Esophagus squamous epithelium (tissue), 5 donors: ENCODE data around the gene MORC1. TPM values are rescaled to one million over a fixed set of nuclear protein-coding genes. Genes with fewer than 3 reads are reported as not detected.

Experiments used
- DNase-seq: peaks from one replicate; lab custom pipeline; 2025; lab: John Stamatoyannopoulos, UW
- H3K27ac ChIP-seq, 4 donors: fragments of 200-600 bp; sonication (generic); one replicate each; pipeline ENCODE4 v1.5.1; 2016 to 2019; ENCODE audit warnings: mild to moderate bottlenecking in 1 of 4
- H3K27me3 ChIP-seq, 4 donors: fragments of 200-600 bp; sonication (generic); 1 replicate in 3 of 4; 2 replicates in 1 of 4; pipeline versions ENCODE4 v1.5.1 to v1.6.0; 2017 to 2021; ENCODE audit warnings: antibody characterized with exemption in 1 of 4
- H3K36me3 ChIP-seq, 3 donors: fragments of 200-600 bp; sonication (generic); one replicate each; pipeline ENCODE4 v1.5.1; 2016 to 2019
- H3K4me1 ChIP-seq, 3 donors: fragments of 200-600 bp; sonication (generic); one replicate each; pipeline ENCODE4 v1.5.1; 2017 to 2019
- H3K4me3 ChIP-seq, 4 donors: fragments of 200-600 bp; sonication (generic); 1 replicate in 3 of 4; 2 replicates in 1 of 4; pipeline ENCODE4 v1.5.1; 2016 to 2019; ENCODE audit warnings: mild to moderate bottlenecking in 2 of 4, moderate library complexity in 1 of 4
- H3K9me3 ChIP-seq, 3 donors: fragments of 200-600 bp; sonication (generic); one replicate each; pipeline ENCODE4 v1.5.1; 2016 to 2019
- CTCF ChIP-seq, 6 experiments: fragments of 450-650 bp in 4 of 6; fragments of 200-600 bp in 2 of 6; sonication (generic) in 2 of 6; IDR thresholded peaks; one replicate each; pipeline ENCODE4 v1.5.1; 2016 to 2019; ENCODE audit warnings: antibody characterized with exemption in 6 of 6, mild to moderate bottlenecking in 4 of 6, moderate library complexity in 4 of 6
- POLR2A ChIP-seq, 4 donors: fragments of 450-650 bp; IDR thresholded peaks; one replicate each; pipeline ENCODE4 v1.6.1; 2017; ENCODE audit warnings: antibody characterized with exemption in 4 of 4, mild to moderate bottlenecking in 4 of 4, moderate library complexity in 3 of 4
- WGBS, 2 donors: methylation state at CpG; one replicate each; pipeline ENCODE4 v1.1.5; 2018; 5-methylcytosine and 5-hydroxymethylcytosine counted together
- intact Hi-C: fragments of 100-400 bp; cut with DNase I; formaldehyde crosslinking; loops from one replicate; pipeline ENCODE4 v1.15.0; 2022
- total RNA-seq, 4 donors: library from RNA; depleted of rRNA; stranded (reverse); fragments of >200 nt; gene quantifications; one replicate each; pipeline ENCODE4 v1.1.0, GENCODE V29; 2016
- donor health status: DM: yes; HTN: yes; CAD: no.

Gene MORC1
- total RNA-seq, 4 donors from 2014 or later, result not detected

- Histone ChIP-seq H3K4me3 (no peak overlapping the region), H3K4me1 (no peaks in the 10 kb centered on the region), H3K27me3 (no peaks in the 10 kb centered on the region), H3K9me3 (no peaks in the 10 kb centered on the region), H3K36me3 (no peaks in the 10 kb centered on the region), H3K27ac (no peak overlapping the region)
- 76 to 90% methylated on average over 1 of the region's 1 CpG for WGBS, 2 donors
- intact Hi-C loops, result no loop called here
- no peak for TF ChIP-seq CTCF (IDR thresholded peaks at IDR 0.05)
- no peak for DNase-seq
Observed at GRCh38 chr3:109035082-109035481, 82.9 kb downstream of the MORC1 start.

DNA sequence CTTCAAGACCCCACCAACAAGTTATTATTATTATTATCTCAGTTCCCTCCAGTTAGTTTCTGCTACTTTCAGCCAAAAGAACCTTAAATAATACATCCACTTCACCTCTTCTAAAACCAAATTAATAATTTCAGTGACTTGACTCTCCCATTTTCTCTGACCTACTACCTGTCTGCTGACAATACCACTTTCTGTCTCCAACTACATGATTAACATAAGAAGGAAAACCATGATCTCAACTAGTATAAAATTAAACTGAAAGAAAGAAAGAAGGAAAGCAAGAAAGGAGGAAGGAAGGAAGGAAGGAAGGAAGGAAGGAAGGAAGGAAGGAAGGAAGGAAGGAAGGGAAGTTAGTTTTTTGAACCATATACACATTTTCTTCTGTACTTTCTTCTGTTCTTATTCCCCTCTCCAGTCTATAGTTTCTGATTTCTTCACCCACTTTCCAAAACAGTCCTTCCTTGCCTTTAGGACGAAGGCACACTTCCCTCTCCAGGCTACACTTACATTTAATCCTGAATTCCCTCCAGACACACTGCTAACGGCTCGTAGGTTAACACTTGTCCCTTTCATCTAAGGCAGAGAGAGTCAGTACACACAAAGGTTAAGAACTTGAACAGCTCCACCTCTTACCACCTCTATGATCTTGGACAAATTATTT lies 84.8 kb downstream of the MORC1 start:
- Histone ChIP-seq H3K4me1 (no peaks in the 10 kb centered on the region), H3K27me3 (no peaks in the 10 kb centered on the region), H3K27ac (no peak overlapping the region), H3K36me3 (no peaks in the 10 kb centered on the region), H3K4me3 (no peak overlapping the region), H3K9me3 (no peaks in the 10 kb centered on the region)
- 22 to 68% methylated on average over 3 of the region's 3 CpGs for WGBS, 2 donors
- DNase-seq, result no peak
- intact Hi-C loops, result no loop called here
- TF ChIP-seq POLR2A (IDR thresholded peaks at IDR 0.05), result no peak
- no peak for TF ChIP-seq CTCF (IDR thresholded peaks at IDR 0.05)

GRCh38 chr3:109028753-109029152 lies 89.2 kb downstream of the MORC1 start:
- 78 to 86% methylated on average over 7 of the region's 7 CpGs for WGBS, 2 donors
- H3K4me1 ChIP-seq, result no peaks in the 10 kb centered on the region
- DNase-seq, result no peak
- H3K27me3 ChIP-seq, result no peaks in the 10 kb centered on the region
- no peaks in the 10 kb centered on the region for H3K36me3 ChIP-seq
- H3K27ac ChIP-seq, result no peak overlapping the region
- H3K9me3 ChIP-seq, result no peaks in the 10 kb centered on the region
- intact Hi-C loops, result no loop called here
- H3K4me3 ChIP-seq, result no peak overlapping the region
- TF ChIP-seq CTCF (IDR thresholded peaks at IDR 0.05) (no peak), POLR2A (IDR thresholded peaks at IDR 0.05) (no peak)

GRCh38 chr3:109026821-109027220 lies 91.1 kb downstream of the MORC1 start:
- intact Hi-C loops, result no loop called here
- no peaks in the 10 kb centered on the region for H3K36me3 ChIP-seq
- TF ChIP-seq CTCF (IDR thresholded peaks at IDR 0.05) (no peak), POLR2A (IDR thresholded peaks at IDR 0.05) (no peak)
- DNase-seq, result no peak
- no peaks in the 10 kb centered on the region for H3K9me3 ChIP-seq
- H3K4me3 ChIP-seq, result no peak overlapping the region
- no peaks in the 10 kb centered on the region for H3K27me3 ChIP-seq
- H3K4me1 ChIP-seq, result no peaks in the 10 kb centered on the region
- H3K27ac ChIP-seq, result no peak overlapping the region

GRCh38 chr3:109025896-109026295 lies 92.0 kb downstream of the MORC1 start:
- DNase-seq, result no peak
- H3K9me3 ChIP-seq, result no peaks in the 10 kb centered on the region
- no peak overlapping the region for H3K27ac ChIP-seq
- H3K4me1 ChIP-seq, result no peaks in the 10 kb centered on the region
- no peaks in the 10 kb centered on the region for H3K27me3 ChIP-seq
- no peak overlapping the region for H3K4me3 ChIP-seq
- H3K36me3 ChIP-seq, result no peaks in the 10 kb centered on the region
- no peak for TF ChIP-seq CTCF (IDR thresholded peaks at IDR 0.05)
- TF ChIP-seq POLR2A (IDR thresholded peaks at IDR 0.05), result no peak
- intact Hi-C loops, result no loop called here
